WTC11 (cell line): ENCODE data around the gene CKB. TPM values are rescaled to one million over a fixed set of nuclear protein-coding genes. Genes with fewer than 3 reads are reported as not detected.
A peak's percentile ranks its signal among the peaks of the same experiment; 100 is the strongest.

Source experiments
- ATAC-seq: fragments of 200-7000 bp; cut with Tn5 transposase; 2 replicates; pipeline ENCODE4 v1.10.0; 2021; ENCODE audit warnings: mild to moderate bottlenecking, moderate library complexity
- CTCF ChIA-PET: fragments of 300-600 bp; sonication (Branson Sonifier 250); formaldehyde crosslinking; loops from one replicate; lab custom pipeline; 2021; ENCODE audit warnings: antibody characterized with exemption; lab: Charles Lee
- POLR2A ChIA-PET: fragments of 350-600 bp; sonication (Branson Sonifier 250); formaldehyde crosslinking; loops from one replicate; lab custom pipeline; 2021; ENCODE audit warnings: antibody characterized with exemption; lab: Charles Lee
- DNase-seq: peaks from one replicate; pipeline ENCODE4 v3.0.0; 2021; ENCODE audit warnings: low spot score
- H3K27ac Mint-ChIP-seq: 2 replicates; pipeline ENCODE4 v1.8.0; 2021; ENCODE audit warnings: mixed read lengths
- H3K27me3 Mint-ChIP-seq: 2 replicates; pipeline ENCODE4 v1.8.0; 2021; ENCODE audit warnings: low read depth, mild to moderate bottlenecking, moderate library complexity, mixed read lengths
- H3K36me3 Mint-ChIP-seq: 2 replicates; pipeline ENCODE4 v1.8.0; 2021; ENCODE audit warnings: mixed read lengths
- H3K4me1 Mint-ChIP-seq: 2 replicates; pipeline ENCODE4 v1.8.0; 2022; ENCODE audit warnings: mixed read lengths
- H3K4me3 Mint-ChIP-seq: 2 replicates; pipeline ENCODE4 v1.8.0; 2021; ENCODE audit warnings: mild to moderate bottlenecking, moderate library complexity, mixed read lengths
- H3K9me3 Mint-ChIP-seq: 2 replicates; pipeline ENCODE4 v1.8.0; 2021; ENCODE audit warnings: mixed read lengths
- CREM ChIP-seq: sonication (generic); formaldehyde crosslinking; IDR thresholded peaks from 2 replicates; pipeline ENCODE4 v1.8.1; 2022; ENCODE audit warnings: mild to moderate bottlenecking, missing genetic modification reagents, moderate library complexity
- ESRRA ChIP-seq: sonication (generic); formaldehyde crosslinking; IDR thresholded peaks from 2 replicates; pipeline ENCODE4 v1.8.1; 2022; ENCODE audit warnings: mild to moderate bottlenecking, missing genetic modification reagents, borderline replicate concordance
- FOXJ3 ChIP-seq: sonication (generic); formaldehyde crosslinking; IDR thresholded peaks from 2 replicates; pipeline ENCODE4 v1.9.0; 2021; ENCODE audit warnings: missing genetic modification reagents, mild to moderate bottlenecking, borderline replicate concordance
- FOXK1 ChIP-seq: sonication (generic); formaldehyde crosslinking; IDR thresholded peaks from 2 replicates; pipeline ENCODE4 v1.8.0; 2022; ENCODE audit warnings: mild to moderate bottlenecking, moderate library complexity, missing genetic modification reagents
- IRF2 ChIP-seq: sonication (generic); formaldehyde crosslinking; IDR thresholded peaks from 2 replicates; pipeline ENCODE4 v1.8.0; 2022; ENCODE audit warnings: low read depth, missing genetic modification reagents, borderline replicate concordance
- MYBL2 ChIP-seq: sonication (generic); formaldehyde crosslinking; IDR thresholded peaks from 2 replicates; pipeline ENCODE4 v1.8.1; 2023; ENCODE audit warnings: mild to moderate bottlenecking, moderate library complexity, missing genetic modification reagents
- NFE2L1 ChIP-seq: sonication (generic); formaldehyde crosslinking; IDR thresholded peaks from 2 replicates; pipeline ENCODE4 v1.8.1; 2023; ENCODE audit warnings: missing genetic modification reagents
- NR1H2 ChIP-seq: sonication (generic); formaldehyde crosslinking; IDR thresholded peaks from 2 replicates; pipeline ENCODE4 v1.9.0; 2021; ENCODE audit warnings: mild to moderate bottlenecking, moderate library complexity, missing genetic modification reagents
- NR3C1 ChIP-seq: sonication (generic); formaldehyde crosslinking; conservative IDR thresholded peaks from 2 replicates; pipeline ENCODE4 v1.8.1; 2023; ENCODE audit warnings: low read depth, mild to moderate bottlenecking, missing genetic modification reagents
- OVOL2 ChIP-seq: fragments of 250-450 bp; sonication (Bioruptor Pico); IDR thresholded peaks from 2 replicates; pipeline ENCODE4 v1.9.0; 2021; ENCODE audit warnings: mild to moderate bottlenecking, borderline replicate concordance
- PRRX2 ChIP-seq: fragments of 250-450 bp; sonication (Bioruptor Pico); IDR thresholded peaks from 2 replicates; pipeline ENCODE4 v1.8.0; 2021; ENCODE audit warnings: mild to moderate bottlenecking
- RORB ChIP-seq: fragments of 250-450 bp; sonication (Bioruptor Pico); IDR thresholded peaks from 2 replicates; pipeline ENCODE4 v1.9.0; 2021; ENCODE audit warnings: mild to moderate bottlenecking
- SMAD3 ChIP-seq: sonication (generic); formaldehyde crosslinking; IDR thresholded peaks from 2 replicates; pipeline ENCODE4 v1.8.0; 2022; ENCODE audit warnings: missing genetic modification reagents, mild to moderate bottlenecking, borderline replicate concordance
- SMAD4 ChIP-seq: sonication (generic); formaldehyde crosslinking; IDR thresholded peaks from 2 replicates; pipeline ENCODE4 v1.8.0; 2022; ENCODE audit warnings: mild to moderate bottlenecking, missing genetic modification reagents
- SP1 ChIP-seq: sonication (generic); formaldehyde crosslinking; conservative IDR thresholded peaks from 2 replicates; pipeline ENCODE4 v1.8.1; 2022; ENCODE audit warnings: missing genetic modification reagents
- TEAD4 ChIP-seq: sonication (generic); formaldehyde crosslinking; IDR thresholded peaks from 2 replicates; pipeline ENCODE4 v1.8.0; 2022; ENCODE audit warnings: mild to moderate bottlenecking, missing genetic modification reagents
- ZNF121 ChIP-seq: sonication (generic); formaldehyde crosslinking; IDR thresholded peaks from 2 replicates; pipeline ENCODE4 v1.8.0; 2023; ENCODE audit warnings: missing genetic modification reagents
- ZNF219 ChIP-seq: sonication (generic); formaldehyde crosslinking; IDR thresholded peaks from 2 replicates; pipeline ENCODE4 v1.8.0; 2023; ENCODE audit warnings: missing genetic modification reagents, mild to moderate bottlenecking, borderline replicate concordance
- ZNF396 ChIP-seq: fragments of 250-450 bp; sonication (Bioruptor Pico); IDR thresholded peaks from 2 replicates; pipeline ENCODE4 v1.8.0; 2021; ENCODE audit warnings: mild to moderate bottlenecking, moderate library complexity, borderline replicate concordance
- ZNF416 ChIP-seq: fragments of 250-450 bp; sonication (Bioruptor Pico); IDR thresholded peaks from 2 replicates; pipeline ENCODE4 v1.9.0; 2021; ENCODE audit warnings: mild to moderate bottlenecking, inconsistent platforms
- ZNF671 ChIP-seq: fragments of 250-450 bp; sonication (Bioruptor Pico); IDR thresholded peaks from 2 replicates; pipeline ENCODE4 v1.8.0; 2021; ENCODE audit warnings: mild to moderate bottlenecking
- total RNA-seq: library from RNA; stranded (reverse); gene quantifications from 3 replicates; pipeline ENCODE4 v1.2.3, GENCODE V29; 2021
- TF ChIP-seq, protein P1 (sequence below): sonication (generic); formaldehyde crosslinking; IDR thresholded peaks from 2 replicates; pipeline ENCODE4 v1.8.0; 2022; ENCODE audit warnings: mild to moderate bottlenecking, missing genetic modification reagents
- TF ChIP-seq, protein P2 (sequence below): sonication (generic); formaldehyde crosslinking; IDR thresholded peaks from 2 replicates; pipeline ENCODE4 v1.8.1; 2023; ENCODE audit warnings: mild to moderate bottlenecking, missing genetic modification reagents, moderate library complexity
- TF ChIP-seq, protein P3 (sequence below): sonication (generic); formaldehyde crosslinking; IDR thresholded peaks from 2 replicates; pipeline ENCODE4 v1.8.0; 2022; ENCODE audit warnings: mild to moderate bottlenecking, missing genetic modification reagents
- TF ChIP-seq, protein P4 (sequence below): fragments of 250-450 bp; sonication (Bioruptor Pico); IDR thresholded peaks from 2 replicates; pipeline ENCODE4 v1.9.0; 2021; ENCODE audit warnings: moderate library complexity, mild to moderate bottlenecking, inconsistent platforms, borderline replicate concordance
- TF ChIP-seq, protein P5 (sequence below): fragments of 250-450 bp; sonication (Bioruptor Pico); IDR thresholded peaks from 2 replicates; pipeline ENCODE4 v2.1.2; 2022; ENCODE audit warnings: mild to moderate bottlenecking, moderate library complexity
- TF ChIP-seq, protein P6 (sequence below): sonication (generic); formaldehyde crosslinking; conservative IDR thresholded peaks from 2 replicates; pipeline ENCODE4 v1.8.1; 2023; ENCODE audit warnings: mild to moderate bottlenecking, low read depth, missing genetic modification reagents, moderate library complexity

CKB gene
- total RNA-seq, 1 experiment from 2014 or later = 555 TPM

DNA sequence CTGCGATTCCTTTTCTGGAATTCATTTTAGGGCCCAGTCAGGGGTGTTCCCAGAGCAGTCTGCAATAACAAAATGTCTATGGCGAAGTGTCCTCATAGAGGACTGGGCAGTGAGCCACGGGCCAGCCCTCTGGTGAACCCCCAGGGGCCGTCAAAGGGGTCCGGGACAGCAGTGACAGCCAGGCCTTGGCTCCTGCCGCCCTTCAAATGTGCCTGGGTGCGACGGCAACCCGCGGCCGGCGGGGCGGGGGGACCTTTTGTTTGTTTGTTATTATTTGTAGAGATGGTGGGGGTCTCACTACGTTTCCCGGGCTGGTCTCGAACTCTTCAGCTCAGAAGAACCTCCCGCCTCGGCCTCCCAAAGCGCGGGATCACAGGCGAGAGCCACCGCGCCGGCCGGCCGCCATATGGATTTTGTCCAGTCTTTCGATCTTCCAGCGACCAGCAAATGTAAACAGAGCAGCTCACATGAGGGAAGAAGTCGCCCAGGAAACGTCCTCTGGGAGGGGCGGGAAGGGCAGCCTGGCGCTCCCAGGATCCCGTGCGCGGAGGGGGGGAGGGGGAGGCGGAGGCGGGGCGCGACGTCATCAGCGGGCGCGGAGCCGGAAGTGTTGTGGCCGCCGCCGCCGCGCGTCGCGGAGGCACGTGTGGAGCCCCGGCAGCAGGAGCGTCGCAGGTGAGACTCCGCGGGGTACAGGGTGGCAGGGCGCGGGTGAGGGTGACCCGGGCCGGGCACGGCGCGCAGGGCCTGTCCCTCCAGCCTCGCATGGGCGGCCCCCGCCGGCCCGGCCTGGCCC, 6.2 kb upstream of the CKB start, which contains the start of gene TRMT61A (continued):
- TF ChIP-seq, protein P1, sequence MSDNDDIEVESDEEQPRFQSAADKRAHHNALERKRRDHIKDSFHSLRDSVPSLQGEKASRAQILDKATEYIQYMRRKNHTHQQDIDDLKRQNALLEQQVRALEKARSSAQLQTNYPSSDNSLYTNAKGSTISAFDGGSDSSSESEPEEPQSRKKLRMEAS (CRISPR knock-in tag) = peak; percentile 77; the same call in 1 of the 2 replicates
- TF ChIP-seq FOXK1 (CRISPR knock-in tag) = peak; percentile 92
- no peak for TF ChIP-seq NR1H2 (CRISPR knock-in tag)
- TF ChIP-seq TEAD4 (CRISPR knock-in tag) = no peak
- TF ChIP-seq NR3C1 (CRISPR knock-in tag) = no peak
- TF ChIP-seq CREM (CRISPR knock-in tag) = peak; percentile 91
- TF ChIP-seq SP1 = peak; percentile 60
- TF ChIP-seq PRRX2 = no peak
- TF ChIP-seq ZNF219 (CRISPR knock-in tag) = no peak

DNA sequence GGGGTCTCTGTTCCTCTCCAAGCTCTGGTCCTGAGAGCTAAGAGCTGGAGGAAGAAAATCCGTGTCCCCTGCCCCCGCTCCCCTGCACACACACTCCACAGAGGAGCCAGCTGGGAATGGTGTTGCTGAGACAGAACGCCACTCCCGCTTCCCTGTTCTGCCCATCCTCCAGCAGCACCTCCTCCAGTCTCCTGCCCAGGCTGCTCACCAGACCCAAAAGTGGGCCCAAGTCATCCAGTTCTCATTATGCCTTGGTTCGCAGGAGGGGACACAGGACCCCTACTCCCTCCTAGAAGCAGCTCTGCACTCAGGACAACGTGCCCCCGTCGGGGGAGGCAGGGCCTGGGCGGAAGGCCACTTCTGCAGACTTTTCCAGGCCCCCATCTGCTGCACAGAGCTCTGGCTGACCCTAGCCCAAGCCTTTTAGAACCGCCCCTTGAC, 5.5 kb upstream of the CKB start:
- H3K27me3 Mint-ChIP-seq = peaks cover 27% of the 10 kb centered on the region
- peaks cover 19% of the 10 kb centered on the region for H3K4me1 Mint-ChIP-seq
- peak overlapping the region; percentile 93 for H3K4me3 Mint-ChIP-seq
- TF ChIP-seq RORB = no peak
- TF ChIP-seq, protein P2, sequence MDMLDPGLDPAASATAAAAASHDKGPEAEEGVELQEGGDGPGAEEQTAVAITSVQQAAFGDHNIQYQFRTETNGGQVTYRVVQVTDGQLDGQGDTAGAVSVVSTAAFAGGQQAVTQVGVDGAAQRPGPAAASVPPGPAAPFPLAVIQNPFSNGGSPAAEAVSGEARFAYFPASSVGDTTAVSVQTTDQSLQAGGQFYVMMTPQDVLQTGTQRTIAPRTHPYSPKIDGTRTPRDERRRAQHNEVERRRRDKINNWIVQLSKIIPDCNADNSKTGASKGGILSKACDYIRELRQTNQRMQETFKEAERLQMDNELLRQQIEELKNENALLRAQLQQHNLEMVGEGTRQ (CRISPR knock-in tag) = no peak
- no peak for TF ChIP-seq ZNF396 (CRISPR knock-in tag)
- TF ChIP-seq, protein P3, sequence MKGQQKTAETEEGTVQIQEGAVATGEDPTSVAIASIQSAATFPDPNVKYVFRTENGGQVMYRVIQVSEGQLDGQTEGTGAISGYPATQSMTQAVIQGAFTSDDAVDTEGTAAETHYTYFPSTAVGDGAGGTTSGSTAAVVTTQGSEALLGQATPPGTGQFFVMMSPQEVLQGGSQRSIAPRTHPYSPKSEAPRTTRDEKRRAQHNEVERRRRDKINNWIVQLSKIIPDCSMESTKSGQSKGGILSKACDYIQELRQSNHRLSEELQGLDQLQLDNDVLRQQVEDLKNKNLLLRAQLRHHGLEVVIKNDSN (CRISPR knock-in tag) = no peak
- TF ChIP-seq ZNF671 (CRISPR knock-in tag) = no peak
- TF ChIP-seq, protein P4, sequence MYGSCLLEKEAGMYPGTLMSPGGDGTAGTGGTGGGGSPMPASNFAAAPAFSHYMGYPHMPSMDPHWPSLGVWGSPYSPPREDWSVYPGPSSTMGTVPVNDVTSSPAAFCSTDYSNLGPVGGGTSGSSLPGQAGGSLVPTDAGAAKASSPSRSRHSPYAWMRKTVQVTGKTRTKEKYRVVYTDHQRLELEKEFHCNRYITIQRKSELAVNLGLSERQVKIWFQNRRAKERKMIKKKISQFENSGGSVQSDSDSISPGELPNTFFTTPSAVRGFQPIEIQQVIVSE (CRISPR knock-in tag) = no peak
- no peak for TF ChIP-seq SMAD3 (CRISPR knock-in tag)
- TF ChIP-seq PRRX2 = no peak
- TF ChIP-seq ZNF121 = no peak
- no peak for TF ChIP-seq OVOL2
- TF ChIP-seq ZNF416 (CRISPR knock-in tag) = no peak
- no peak for TF ChIP-seq MYBL2 (CRISPR knock-in tag)
- TF ChIP-seq FOXJ3 = no peak
- TF ChIP-seq SMAD4 = no peak
- TF ChIP-seq, protein P5, sequence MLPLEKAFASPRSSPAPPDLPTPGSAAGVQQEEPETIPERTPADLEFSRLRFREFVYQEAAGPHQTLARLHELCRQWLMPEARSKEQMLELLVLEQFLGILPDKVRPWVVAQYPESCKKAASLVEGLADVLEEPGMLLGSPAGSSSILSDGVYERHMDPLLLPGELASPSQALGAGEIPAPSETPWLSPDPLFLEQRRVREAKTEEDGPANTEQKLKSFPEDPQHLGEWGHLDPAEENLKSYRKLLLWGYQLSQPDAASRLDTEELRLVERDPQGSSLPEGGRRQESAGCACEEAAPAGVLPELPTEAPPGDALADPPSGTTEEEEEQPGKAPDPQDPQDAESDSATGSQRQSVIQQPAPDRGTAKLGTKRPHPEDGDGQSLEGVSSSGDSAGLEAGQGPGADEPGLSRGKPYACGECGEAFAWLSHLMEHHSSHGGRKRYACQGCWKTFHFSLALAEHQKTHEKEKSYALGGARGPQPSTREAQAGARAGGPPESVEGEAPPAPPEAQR = no peak
- no peak for TF ChIP-seq NFE2L1
- TF ChIP-seq IRF2 = no peak
- no peak for TF ChIP-seq ESRRA (CRISPR knock-in tag)
- TF ChIP-seq, protein P6, sequence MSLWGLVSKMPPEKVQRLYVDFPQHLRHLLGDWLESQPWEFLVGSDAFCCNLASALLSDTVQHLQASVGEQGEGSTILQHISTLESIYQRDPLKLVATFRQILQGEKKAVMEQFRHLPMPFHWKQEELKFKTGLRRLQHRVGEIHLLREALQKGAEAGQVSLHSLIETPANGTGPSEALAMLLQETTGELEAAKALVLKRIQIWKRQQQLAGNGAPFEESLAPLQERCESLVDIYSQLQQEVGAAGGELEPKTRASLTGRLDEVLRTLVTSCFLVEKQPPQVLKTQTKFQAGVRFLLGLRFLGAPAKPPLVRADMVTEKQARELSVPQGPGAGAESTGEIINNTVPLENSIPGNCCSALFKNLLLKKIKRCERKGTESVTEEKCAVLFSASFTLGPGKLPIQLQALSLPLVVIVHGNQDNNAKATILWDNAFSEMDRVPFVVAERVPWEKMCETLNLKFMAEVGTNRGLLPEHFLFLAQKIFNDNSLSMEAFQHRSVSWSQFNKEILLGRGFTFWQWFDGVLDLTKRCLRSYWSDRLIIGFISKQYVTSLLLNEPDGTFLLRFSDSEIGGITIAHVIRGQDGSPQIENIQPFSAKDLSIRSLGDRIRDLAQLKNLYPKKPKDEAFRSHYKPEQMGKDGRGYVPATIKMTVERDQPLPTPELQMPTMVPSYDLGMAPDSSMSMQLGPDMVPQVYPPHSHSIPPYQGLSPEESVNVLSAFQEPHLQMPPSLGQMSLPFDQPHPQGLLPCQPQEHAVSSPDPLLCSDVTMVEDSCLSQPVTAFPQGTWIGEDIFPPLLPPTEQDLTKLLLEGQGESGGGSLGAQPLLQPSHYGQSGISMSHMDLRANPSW = no peak
- H3K36me3 Mint-ChIP-seq = no peaks in the 10 kb centered on the region
- DNase-seq = no peak
- no peaks in the 10 kb centered on the region for H3K9me3 Mint-ChIP-seq
- ChIA-PET POLR2A (interaction anchor here (1.1 kb wide), 1 partner anchor 15 kb away, joined by 3 read pairs; no protein-coding TSS in a partner anchor), CTCF (interaction anchor here (0.8 to 5.8 kb wide), 7 partner anchors 7 to 423 kb away, joined by 3 to 46 read pairs (median 14); no protein-coding TSS in a partner anchor)
- H3K27ac Mint-ChIP-seq = peak overlapping the region; percentile 45; the same call in 1 of the 2 replicates
- ATAC-seq = no peak
